H9 (cell line): Measurements from ENCODE around the gene RNPEPL1. TPM values are rescaled to one million over a fixed set of nuclear protein-coding genes. Genes with fewer than 3 reads are reported as not detected.

Source experiments
- DNase-seq: peaks from one replicate; pipeline ENCODE4 v3.0.0-alpha.2; 2017
- H2AFZ ChIP-seq: one replicate; pipeline ENCODE4 v1.6.1; 2013; ENCODE audit warnings: mild to moderate bottlenecking, low read length, control low read depth, moderate library complexity
- H2AK5ac ChIP-seq: 2 replicates; pipeline ENCODE4 v1.6.1; 2013; ENCODE audit warnings: low read length, control low read depth, mixed read lengths; ENCODE audit not compliant: insufficient read length
- H2BK120ac ChIP-seq: one replicate; pipeline ENCODE4 v1.6.1; 2013; ENCODE audit warnings: low read depth, mild to moderate bottlenecking, low read length, control low read depth, inconsistent platforms; ENCODE audit not compliant: poor library complexity, severe bottlenecking
- H2BK12ac ChIP-seq: 2 replicates; pipeline ENCODE4 v1.6.1; 2013; ENCODE audit warnings: low read length, control low read depth, mixed read lengths, low read depth; ENCODE audit not compliant: insufficient read length
- H2BK15ac ChIP-seq: 2 replicates; pipeline ENCODE4 v1.6.1; 2013; ENCODE audit warnings: low read depth, low read length, control low read depth
- H2BK20ac ChIP-seq: one replicate; pipeline ENCODE4 v1.6.1; 2013; ENCODE audit warnings: low read depth, mild to moderate bottlenecking, low read length, control low read depth, inconsistent platforms; ENCODE audit not compliant: poor library complexity, severe bottlenecking
- H2BK5ac ChIP-seq: 2 replicates; pipeline ENCODE4 v1.6.1; 2013; ENCODE audit warnings: low read length, control low read depth, mixed read lengths; ENCODE audit not compliant: insufficient read length
- H3K14ac ChIP-seq: 2 replicates; pipeline ENCODE4 v1.6.1; 2013; ENCODE audit warnings: low read length, control low read depth; ENCODE audit not compliant: insufficient read depth
- H3K18ac ChIP-seq: 2 replicates; pipeline ENCODE4 v1.6.1; 2013; ENCODE audit warnings: low read depth, mild to moderate bottlenecking, mixed read lengths, low read length, control low read depth; ENCODE audit not compliant: insufficient read length
- H3K23ac ChIP-seq: 2 replicates; pipeline ENCODE4 v1.6.1; 2013; ENCODE audit warnings: low read length, control low read depth, mixed read lengths, low read depth; ENCODE audit not compliant: insufficient read length
- H3K23me2 ChIP-seq: 2 replicates; pipeline ENCODE4 v1.6.1; 2013; ENCODE audit warnings: low read depth, mild to moderate bottlenecking, mixed read lengths, low read length, control low read depth; ENCODE audit not compliant: insufficient read length, poor library complexity, severe bottlenecking
- H3K27ac ChIP-seq: 2 replicates; pipeline ENCODE4 v1.5.1; 2013; ENCODE audit warnings: low read length, control low read depth, mixed read lengths, low read depth; ENCODE audit not compliant: insufficient read length
- H3K27me3 ChIP-seq: 2 replicates; pipeline ENCODE4 v1.6.1; 2013; ENCODE audit warnings: low read length, control low read depth, inconsistent platforms; ENCODE audit not compliant: insufficient read depth
- H3K4ac ChIP-seq: 2 replicates; pipeline ENCODE4 v1.6.1; 2013; ENCODE audit warnings: low read depth, mild to moderate bottlenecking, control low read depth, inconsistent platforms, low read length, moderate library complexity
- H3K4me1 ChIP-seq: 2 replicates; pipeline ENCODE4 v1.6.1; 2013; ENCODE audit warnings: low read length, control low read depth, inconsistent platforms; ENCODE audit not compliant: insufficient read depth
- H3K4me2 ChIP-seq: 2 replicates; pipeline ENCODE4 v1.6.1; 2013; ENCODE audit warnings: low read length, control low read depth, mixed read lengths; ENCODE audit not compliant: insufficient read length, insufficient read depth
- H3K56ac ChIP-seq: 2 replicates; pipeline ENCODE4 v1.6.1; 2013; ENCODE audit warnings: low read depth, mild to moderate bottlenecking, mixed read lengths, low read length, control low read depth; ENCODE audit not compliant: insufficient read length
- H3K79me1 ChIP-seq: 2 replicates; pipeline ENCODE4 v1.6.1; 2013; ENCODE audit warnings: low read depth, mild to moderate bottlenecking, moderate library complexity, low read length, control low read depth, inconsistent platforms; ENCODE audit not compliant: insufficient read depth, poor library complexity, severe bottlenecking
- H3K79me2 ChIP-seq: 2 replicates; pipeline ENCODE4 v1.6.1; 2013; ENCODE audit warnings: low read length, control low read depth, inconsistent platforms; ENCODE audit not compliant: insufficient read depth
- H3K9ac ChIP-seq: 2 replicates; pipeline ENCODE4 v1.6.1; 2013; ENCODE audit warnings: low read length, control low read depth, mixed read lengths; ENCODE audit not compliant: insufficient read length; ENCODE audit errors: extremely low read depth
- H3K9me3 ChIP-seq: one replicate; pipeline ENCODE4 v1.6.1; 2013; ENCODE audit warnings: low read depth, low read length, inconsistent platforms; ENCODE audit not compliant: control insufficient read depth
- H3T11ph ChIP-seq: one replicate; pipeline ENCODE4 v1.6.1; 2013; ENCODE audit warnings: mild to moderate bottlenecking, low read length, control low read depth, inconsistent platforms
- H4K20me1 ChIP-seq: one replicate; pipeline ENCODE4 v1.6.1; 2013; ENCODE audit not compliant: control insufficient read depth, insufficient read length, insufficient read depth
- H4K5ac ChIP-seq: 2 replicates; pipeline ENCODE4 v1.6.1; 2013; ENCODE audit warnings: low read depth, mild to moderate bottlenecking, mixed read lengths, low read length, control low read depth; ENCODE audit not compliant: insufficient read length
- H4K8ac ChIP-seq: replicated peaks from 2 replicates; pipeline ENCODE4 v1.6.1; 2013; ENCODE audit warnings: low read length, control low read depth, mixed read lengths, low read depth; ENCODE audit not compliant: insufficient read length
- H4K91ac ChIP-seq: 2 replicates; pipeline ENCODE4 v1.6.1; 2013; ENCODE audit warnings: low read depth, mild to moderate bottlenecking, moderate library complexity, mixed read lengths, low read length, control low read depth; ENCODE audit not compliant: insufficient read length
- H3K27ac Mint-ChIP-seq, 3 experiments: 2 replicates in 2 of 3; 3 replicates in 1 of 3; pipeline ENCODE4 v1.8.0; 2020 to 2021; ENCODE audit warnings: mixed read lengths in 3 of 3, mild to moderate bottlenecking in 1 of 3, moderate library complexity in 1 of 3
- H3K27me3 Mint-ChIP-seq: 2 replicates; pipeline ENCODE4 v1.8.0; 2021; ENCODE audit warnings: low read depth, mild to moderate bottlenecking, moderate library complexity, mixed read lengths
- H3K36me3 Mint-ChIP-seq, 3 experiments: 2 replicates in 2 of 3; 3 replicates in 1 of 3; pipeline ENCODE4 v1.8.0; 2020 to 2021; ENCODE audit warnings: low read depth in 3 of 3, mixed read lengths in 3 of 3; ENCODE audit not compliant: insufficient read depth in 1 of 3
- H3K4me1 Mint-ChIP-seq, 2 experiments: 2 replicates each; pipeline ENCODE4 v1.8.0; 2020; ENCODE audit warnings: mixed read lengths in 2 of 2
- H3K4me3 Mint-ChIP-seq, 2 experiments: 2 replicates in 1 of 2; 3 replicates in 1 of 2; pipeline ENCODE4 v1.8.0; 2020 to 2021; ENCODE audit warnings: mild to moderate bottlenecking in 2 of 2, mixed read lengths in 2 of 2, moderate library complexity in 1 of 2
- H3K9me3 Mint-ChIP-seq, 2 experiments: 2 replicates in 1 of 2; 3 replicates in 1 of 2; pipeline ENCODE4 v1.8.0; 2020; ENCODE audit warnings: mild to moderate bottlenecking in 2 of 2, mixed read lengths in 2 of 2, moderate library complexity in 1 of 2
- WGBS: extraction: QIAGEN DNeasy Blood & Tissue Kit; methylation state at CpG from one replicate; pipeline ENCODE4 v1.1.7; 2013; ENCODE audit warnings: missing lambda C conversion rate, low lambda C conversion rate, mixed read lengths; ENCODE audit not compliant: insufficient read length; ENCODE audit errors: extremely low coverage; 5-methylcytosine and 5-hydroxymethylcytosine counted together
- total RNA-seq: library from RNA; stranded (reverse); gene quantifications from 2 replicates; pipeline ENCODE4 v1.2.1, GENCODE V29; 2021
- TF ChIP-seq, protein P1 (sequence below): fragments of 200-600 bp; sonication (generic); conservative IDR thresholded peaks from 3 replicates; pipeline ENCODE4 v1.8.0; 2021; ENCODE audit warnings: antibody characterized with exemption, mild to moderate bottlenecking

The RNPEPL1 gene
- total RNA-seq, 1 experiment from 2014 or later = 22.5 TPM

- no peaks in the 10 kb centered on the region for H3K9me3 ChIP-seq
- WGBS = no CpG with 5 or more reads among the region's 37 CpGs
- H3T11ph ChIP-seq = no peak overlapping the region
Observed at GRCh38 chr2:240622531-240623235, 54.4 kb downstream of the RNPEPL1 start.

More at GRCh38 chr2:240622531-240623235, 54.4 kb downstream of the RNPEPL1 start:
- Mint-ChIP-seq H3K36me3 (peaks cover 0 to 6% (median 3%) of the 10 kb centered on the region in 3 experiments; a peak in 2 of 7 replicates), H3K27me3 (peaks cover 3% of the 10 kb centered on the region), H3K9me3 (peaks cover 13% of the 10 kb centered on the region in 2 experiments), H3K27ac (peak overlapping the region in 1 of 3 experiments; percentile 74; a peak in 1 of 7 replicates), H3K4me1 (peaks cover 0 to 14% of the 10 kb centered on the region in 2 experiments; a peak in 2 of 4 replicates), H3K4me3 (no peak overlapping the region)
- Histone ChIP-seq H4K8ac (no peak overlapping the region), H3K4me1 (no peaks in the 10 kb centered on the region), H3K79me2 (no peaks in the 10 kb centered on the region), H2AK5ac (no peak overlapping the region), H4K91ac (no peak overlapping the region), H2BK15ac (no peak overlapping the region), H2BK20ac (no peak overlapping the region), H4K20me1 (no peaks in the 10 kb centered on the region), H2BK5ac (no peak overlapping the region), H3K27ac (no peak overlapping the region), H2AFZ (no peak overlapping the region), H3K23ac (no peak overlapping the region), H3K56ac (no peak overlapping the region), H3K4me2 (no peak overlapping the region), H2BK120ac (no peak overlapping the region), H3K27me3 (no peaks in the 10 kb centered on the region), H4K5ac (no peak overlapping the region), H3K9ac (no peak overlapping the region), H3K4ac (no peak overlapping the region), H3K18ac (no peak overlapping the region), H3K14ac (no peak overlapping the region), H3K79me1 (no peaks in the 10 kb centered on the region), H2BK12ac (no peak overlapping the region), H3K23me2 (no peaks in the 10 kb centered on the region)
- TF ChIP-seq, protein P1, sequence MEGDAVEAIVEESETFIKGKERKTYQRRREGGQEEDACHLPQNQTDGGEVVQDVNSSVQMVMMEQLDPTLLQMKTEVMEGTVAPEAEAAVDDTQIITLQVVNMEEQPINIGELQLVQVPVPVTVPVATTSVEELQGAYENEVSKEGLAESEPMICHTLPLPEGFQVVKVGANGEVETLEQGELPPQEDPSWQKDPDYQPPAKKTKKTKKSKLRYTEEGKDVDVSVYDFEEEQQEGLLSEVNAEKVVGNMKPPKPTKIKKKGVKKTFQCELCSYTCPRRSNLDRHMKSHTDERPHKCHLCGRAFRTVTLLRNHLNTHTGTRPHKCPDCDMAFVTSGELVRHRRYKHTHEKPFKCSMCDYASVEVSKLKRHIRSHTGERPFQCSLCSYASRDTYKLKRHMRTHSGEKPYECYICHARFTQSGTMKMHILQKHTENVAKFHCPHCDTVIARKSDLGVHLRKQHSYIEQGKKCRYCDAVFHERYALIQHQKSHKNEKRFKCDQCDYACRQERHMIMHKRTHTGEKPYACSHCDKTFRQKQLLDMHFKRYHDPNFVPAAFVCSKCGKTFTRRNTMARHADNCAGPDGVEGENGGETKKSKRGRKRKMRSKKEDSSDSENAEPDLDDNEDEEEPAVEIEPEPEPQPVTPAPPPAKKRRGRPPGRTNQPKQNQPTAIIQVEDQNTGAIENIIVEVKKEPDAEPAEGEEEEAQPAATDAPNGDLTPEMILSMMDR = no peak
- no peak for DNase-seq
